Ishikawa (cell line): ENCODE results near the gene MIPOL1.

ENCODE experiments used
- CEBPB ChIP-seq: IDR thresholded peaks from 2 replicates; pipeline ENCODE4 v1.6.1; 2012
- CREB1 ChIP-seq: IDR thresholded peaks from 2 replicates; pipeline ENCODE4 v1.6.1; 2012; ENCODE audit warnings: low read depth
- EGR1 ChIP-seq: IDR thresholded peaks from 2 replicates; pipeline ENCODE4 v1.6.1; 2012
- EP300 ChIP-seq: IDR thresholded peaks from 2 replicates; pipeline ENCODE4 v1.6.1; 2012; ENCODE audit warnings: borderline replicate concordance
- FOXM1 ChIP-seq: IDR thresholded peaks from 2 replicates; pipeline ENCODE4 v1.6.1; 2012; ENCODE audit warnings: low read depth, borderline replicate concordance
- NFIC ChIP-seq: IDR thresholded peaks from 2 replicates; pipeline ENCODE4 v1.6.1; 2012
- RAD21 ChIP-seq: IDR thresholded peaks from 2 replicates; pipeline ENCODE4 v1.6.1; 2012; ENCODE audit warnings: low read depth
- TAF1 ChIP-seq: IDR thresholded peaks from 2 replicates; pipeline ENCODE4 v1.6.1; 2012; ENCODE audit warnings: low read depth, mild to moderate bottlenecking
- TCF12 ChIP-seq: IDR thresholded peaks from 2 replicates; pipeline ENCODE4 v1.6.1; 2012; ENCODE audit warnings: low read depth
- TEAD4 ChIP-seq: IDR thresholded peaks from 2 replicates; pipeline ENCODE4 v1.6.1; 2012
- YY1 ChIP-seq: IDR thresholded peaks from 2 replicates; pipeline ENCODE4 v1.6.1; 2012; ENCODE audit warnings: low read depth
- ZBTB7A ChIP-seq: IDR thresholded peaks from 2 replicates; pipeline ENCODE4 v1.6.1; 2012; ENCODE audit warnings: low read depth
- TF ChIP-seq, protein P1 (sequence below): IDR thresholded peaks from 2 replicates; pipeline ENCODE4 v1.6.1; 2012; ENCODE audit warnings: low read depth, mild to moderate bottlenecking
- TF ChIP-seq, protein P2 (sequence below): IDR thresholded peaks from 2 replicates; pipeline ENCODE4 v1.6.1; 2012
- TF ChIP-seq, protein P3 (sequence below): IDR thresholded peaks from 2 replicates; pipeline ENCODE4 v1.6.1; 2012

MIPOL1 gene

DNA sequence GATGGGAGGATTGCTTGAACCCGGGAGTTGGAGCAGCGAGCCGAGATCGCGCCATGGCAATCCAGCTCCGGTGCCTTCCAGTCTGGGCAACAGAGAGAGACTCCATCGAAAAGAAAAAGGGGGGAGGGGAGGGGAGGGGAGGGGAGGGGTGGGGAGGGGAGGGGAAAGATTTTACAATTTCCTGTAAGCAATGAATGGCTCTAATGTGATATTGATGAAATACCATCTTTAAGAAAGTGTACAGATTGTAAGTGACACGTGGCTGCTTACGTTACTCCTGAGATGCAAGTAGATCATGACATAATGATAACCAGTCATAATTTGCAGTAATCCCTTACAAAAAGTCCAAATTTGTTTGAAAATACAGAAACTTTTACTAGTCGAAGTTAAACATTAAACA, 26.7 kb upstream of the MIPOL1 start:
- TF ChIP-seq RAD21, result no peak
- TF ChIP-seq ZBTB7A, result no peak
- TF ChIP-seq EP300, result no peak
- no peak for TF ChIP-seq YY1
- TF ChIP-seq, protein P1, sequence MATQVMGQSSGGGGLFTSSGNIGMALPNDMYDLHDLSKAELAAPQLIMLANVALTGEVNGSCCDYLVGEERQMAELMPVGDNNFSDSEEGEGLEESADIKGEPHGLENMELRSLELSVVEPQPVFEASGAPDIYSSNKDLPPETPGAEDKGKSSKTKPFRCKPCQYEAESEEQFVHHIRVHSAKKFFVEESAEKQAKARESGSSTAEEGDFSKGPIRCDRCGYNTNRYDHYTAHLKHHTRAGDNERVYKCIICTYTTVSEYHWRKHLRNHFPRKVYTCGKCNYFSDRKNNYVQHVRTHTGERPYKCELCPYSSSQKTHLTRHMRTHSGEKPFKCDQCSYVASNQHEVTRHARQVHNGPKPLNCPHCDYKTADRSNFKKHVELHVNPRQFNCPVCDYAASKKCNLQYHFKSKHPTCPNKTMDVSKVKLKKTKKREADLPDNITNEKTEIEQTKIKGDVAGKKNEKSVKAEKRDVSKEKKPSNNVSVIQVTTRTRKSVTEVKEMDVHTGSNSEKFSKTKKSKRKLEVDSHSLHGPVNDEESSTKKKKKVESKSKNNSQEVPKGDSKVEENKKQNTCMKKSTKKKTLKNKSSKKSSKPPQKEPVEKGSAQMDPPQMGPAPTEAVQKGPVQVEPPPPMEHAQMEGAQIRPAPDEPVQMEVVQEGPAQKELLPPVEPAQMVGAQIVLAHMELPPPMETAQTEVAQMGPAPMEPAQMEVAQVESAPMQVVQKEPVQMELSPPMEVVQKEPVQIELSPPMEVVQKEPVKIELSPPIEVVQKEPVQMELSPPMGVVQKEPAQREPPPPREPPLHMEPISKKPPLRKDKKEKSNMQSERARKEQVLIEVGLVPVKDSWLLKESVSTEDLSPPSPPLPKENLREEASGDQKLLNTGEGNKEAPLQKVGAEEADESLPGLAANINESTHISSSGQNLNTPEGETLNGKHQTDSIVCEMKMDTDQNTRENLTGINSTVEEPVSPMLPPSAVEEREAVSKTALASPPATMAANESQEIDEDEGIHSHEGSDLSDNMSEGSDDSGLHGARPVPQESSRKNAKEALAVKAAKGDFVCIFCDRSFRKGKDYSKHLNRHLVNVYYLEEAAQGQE, result no peak
- TF ChIP-seq CREB1, result no peak
- TF ChIP-seq TAF1, result no peak
- TF ChIP-seq TCF12, result no peak
- TF ChIP-seq NFIC, result no peak
- TF ChIP-seq TEAD4, result no peak
- TF ChIP-seq, protein P2, sequence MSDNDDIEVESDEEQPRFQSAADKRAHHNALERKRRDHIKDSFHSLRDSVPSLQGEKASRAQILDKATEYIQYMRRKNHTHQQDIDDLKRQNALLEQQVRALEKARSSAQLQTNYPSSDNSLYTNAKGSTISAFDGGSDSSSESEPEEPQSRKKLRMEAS, result no peak
- TF ChIP-seq CEBPB, result no peak
- no peak for TF ChIP-seq EGR1
- TF ChIP-seq FOXM1, result no peak
- TF ChIP-seq, protein P3, sequence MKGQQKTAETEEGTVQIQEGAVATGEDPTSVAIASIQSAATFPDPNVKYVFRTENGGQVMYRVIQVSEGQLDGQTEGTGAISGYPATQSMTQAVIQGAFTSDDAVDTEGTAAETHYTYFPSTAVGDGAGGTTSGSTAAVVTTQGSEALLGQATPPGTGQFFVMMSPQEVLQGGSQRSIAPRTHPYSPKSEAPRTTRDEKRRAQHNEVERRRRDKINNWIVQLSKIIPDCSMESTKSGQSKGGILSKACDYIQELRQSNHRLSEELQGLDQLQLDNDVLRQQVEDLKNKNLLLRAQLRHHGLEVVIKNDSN, result no peak

DNA sequence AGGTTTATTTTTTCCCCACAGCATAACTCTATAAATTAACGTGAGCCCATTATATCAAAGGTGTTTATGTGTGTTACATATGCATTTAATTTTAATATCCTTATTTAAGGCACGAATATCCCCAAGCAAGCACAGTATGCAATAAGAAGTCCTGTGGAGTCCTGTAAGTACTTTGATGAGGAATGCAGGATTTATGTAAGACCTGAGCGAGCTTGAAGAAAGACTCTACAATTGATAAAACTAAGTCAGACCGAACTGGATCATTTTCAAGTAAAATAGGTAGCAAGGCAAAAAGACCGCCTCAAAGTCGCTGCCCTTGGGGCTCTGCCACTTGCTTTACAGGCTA, 26.1 kb upstream of the MIPOL1 start:
- TF ChIP-seq, protein P1, result no peak

DNA sequence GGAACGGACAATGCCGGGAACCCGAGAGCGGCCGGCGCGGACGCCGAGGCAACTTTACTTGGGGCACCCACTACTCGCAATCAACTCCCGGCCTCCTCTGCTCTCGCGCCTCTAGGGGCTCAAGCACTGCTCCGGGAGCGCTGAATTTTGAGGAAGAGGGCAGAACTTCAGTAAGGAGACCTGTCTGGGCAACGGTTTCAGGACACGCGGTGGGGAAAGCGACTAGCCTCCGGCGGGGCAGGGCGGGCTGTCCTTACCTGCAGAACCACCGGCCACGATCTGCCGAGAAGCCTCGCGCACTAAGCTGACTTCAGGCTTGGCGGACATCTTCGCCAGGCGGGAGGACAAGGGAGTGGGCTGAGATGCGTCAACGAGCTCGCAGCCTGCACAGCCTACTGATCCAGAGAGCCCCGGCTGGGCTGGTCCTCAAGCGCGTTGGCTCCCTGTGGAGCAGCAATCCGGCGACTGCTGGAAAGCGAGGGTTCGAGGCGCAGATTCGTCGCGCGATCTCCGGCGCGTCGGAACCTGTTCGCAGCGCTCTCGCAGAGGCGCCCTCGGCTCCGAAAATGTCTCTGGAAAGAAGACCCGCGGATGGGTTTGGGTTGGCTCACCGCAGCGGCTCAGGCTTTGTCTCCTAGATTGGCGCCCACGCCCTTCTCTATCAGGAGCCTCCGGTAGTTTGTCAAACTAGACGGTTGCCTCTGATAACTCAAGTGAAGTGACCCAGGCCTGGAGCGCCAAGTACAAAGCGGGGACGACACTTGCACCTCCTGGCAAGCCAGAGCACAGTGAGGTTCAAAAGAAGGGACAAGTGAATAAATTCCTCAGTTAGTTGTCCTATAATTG, 25.5 kb upstream of the MIPOL1 start, which contains the start of gene SLC25A21:
TSS of gene SLC25A21 (minus strand) at position 583 of the 846 bp plus-strand sequence.
- TF ChIP-seq TCF12, result peak; percentile 34; the same call in 1 of the 2 replicates
- TF ChIP-seq RAD21, result no peak
- TF ChIP-seq, protein P3, result peak; percentile 34; the same call in 1 of the 2 replicates
- TF ChIP-seq ZBTB7A, result no peak
- peak; percentile 95 for TF ChIP-seq TAF1
- TF ChIP-seq, protein P1, result no peak
- no peak for TF ChIP-seq FOXM1
- TF ChIP-seq EP300, result peak; percentile 15; the same call in 1 of the 2 replicates
- TF ChIP-seq, protein P2, result peak; percentile 81
- peak; percentile 73 for TF ChIP-seq YY1
- no peak for TF ChIP-seq NFIC
- 0 out of 2 replicates have a peak, but pooled peaks have one; percentile 19 for TF ChIP-seq CEBPB

DNA sequence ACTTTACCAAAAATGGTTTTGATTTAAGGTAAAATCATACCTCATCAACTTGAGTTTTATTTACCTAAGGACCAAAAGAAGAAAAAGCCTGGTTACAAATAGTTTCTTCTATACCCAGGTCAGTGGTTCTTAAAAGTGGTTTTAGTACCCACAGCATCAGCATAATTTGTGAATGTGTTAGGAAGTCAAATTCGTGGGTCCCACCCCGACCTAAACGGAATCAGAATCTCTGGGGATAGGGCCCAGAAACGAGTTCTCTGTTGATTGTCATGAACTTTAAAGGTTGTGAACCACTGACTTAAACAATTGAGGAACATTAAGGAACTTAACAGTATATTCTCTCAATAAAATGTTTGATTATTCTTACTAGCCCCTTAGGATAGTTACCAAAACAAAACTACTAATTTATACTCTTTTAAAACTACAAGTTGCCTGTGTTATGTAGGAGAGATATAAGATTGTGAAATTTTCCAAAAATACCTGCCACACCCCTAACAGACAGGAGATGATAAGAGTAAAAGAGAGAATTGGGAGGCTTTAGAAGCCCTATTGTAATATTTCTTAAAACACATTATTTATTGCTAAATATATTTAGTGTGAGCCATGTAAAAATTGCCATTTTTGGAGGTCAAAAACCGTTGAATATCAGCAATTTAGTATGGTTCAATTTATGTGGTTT, 24.7 kb upstream of the MIPOL1 start:
- TF ChIP-seq YY1 (no peak), TCF12 (no peak), EP300 (no peak), TAF1 (no peak), NFIC (no peak), ZBTB7A (no peak), RAD21 (no peak), FOXM1 (no peak)
- TF ChIP-seq, protein P1, result no peak
- TF ChIP-seq, protein P2, result no peak
- TF ChIP-seq, protein P3, result no peak
